K562 (cell line): ENCODE results near the gene LSP1. TPM values are rescaled to one million over a fixed set of nuclear protein-coding genes. Genes with fewer than 3 reads are reported as not detected.

Source experiments
- ATAC-seq: fragments of 200-7000 bp; cut with Tn5 transposase; 3 replicates; pipeline ENCODE4 v1.9.1; 2020; ENCODE audit warnings: moderate library complexity
- BruUV-seq: library from RNA; stranded (reverse); fragments of 400-500 nt; replicated peaks from 2 replicates; lab custom pipeline; 2021; lab: Mats Ljungman, UMichigan
- CTCF ChIA-PET: fragments of 300-600 bp; formaldehyde crosslinking; extraction: SDS; loops from one replicate; lab custom pipeline; 2021; ENCODE audit warnings: low intra/inter-chr PET ratio; lab: Yijun Ruan, JAX
- POLR2A ChIA-PET: fragments of 300-600, 350-650 bp; sonication (Branson Sonifier 250); formaldehyde crosslinking; extraction: SDS; loops from one replicate; lab custom pipeline; 2021; ENCODE audit warnings: antibody characterized with exemption, inconsistent platforms; lab: Yijun Ruan, JAX
- DNase-seq, 4 experiments: peaks; one replicate each; pipeline versions ENCODE4 v3.0.0 to v3.0.0-alpha.2; 2011 to 2018; ENCODE audit warnings: low spot score in 3 of 4, mixed read lengths in 3 of 4; ENCODE audit errors: extremely low read depth in 1 of 4
- FAIRE-seq: peaks from 2 replicates; lab custom pipeline; 2011; peaks lifted over from hg19 to GRCh38; lab: Jason Lieb, UNC
- H2AFZ ChIP-seq: 2 replicates; pipeline ENCODE4 v1.6.0; 2011; ENCODE audit warnings: low read depth, low read length, control low read depth, inconsistent platforms
- H3K27ac ChIP-seq: fragments of 200-600 bp; 3 replicates; pipeline ENCODE4 v1.8.0; 2011; ENCODE audit warnings: low read depth, mild to moderate bottlenecking, control low read depth, inconsistent platforms, low read length, moderate library complexity, mixed read lengths; ENCODE audit errors: extremely low read depth
- H3K27me3 ChIP-seq, 2 experiments: fragments of 300-600 bp in 1 of 2; 2 replicates in 1 of 2; 3 replicates in 1 of 2; pipeline versions ENCODE4 v1.6.0 to v1.8.0; 2011; ENCODE audit warnings: inconsistent platforms in 2 of 2, low read length in 2 of 2, mild to moderate bottlenecking in 1 of 2, mixed read lengths in 1 of 2, moderate library complexity in 1 of 2; ENCODE audit not compliant: control insufficient read depth in 2 of 2, insufficient read depth in 2 of 2
- H3K36me3 ChIP-seq: fragments of 300-600 bp; 3 replicates; pipeline ENCODE4 v1.8.0; 2011; ENCODE audit warnings: mild to moderate bottlenecking, low read length, inconsistent platforms; ENCODE audit not compliant: control insufficient read depth, insufficient read depth
- H3K4me1 ChIP-seq, 2 experiments: fragments of 200-600 bp in 1 of 2; replicated peaks in 1 of 2; 2 replicates in 1 of 2; 3 replicates in 1 of 2; pipeline versions ENCODE4 v1.5.1 to v1.8.0; 2011; ENCODE audit warnings: inconsistent platforms in 2 of 2, low read length in 2 of 2, mild to moderate bottlenecking in 1 of 2, mixed read lengths in 1 of 2, moderate library complexity in 1 of 2; ENCODE audit not compliant: control insufficient read depth in 2 of 2, insufficient read depth in 2 of 2
- H3K4me2 ChIP-seq: 2 replicates; pipeline ENCODE4 v1.6.1; 2011; ENCODE audit warnings: low read length, control low read depth, inconsistent platforms, mixed read lengths; ENCODE audit not compliant: insufficient read depth
- H3K4me3 ChIP-seq: fragments of 200-600 bp; sonication (generic), shearing (Covaris generic); 2 replicates; pipeline ENCODE4 v1.5.1; 2016; ENCODE audit warnings: control low read depth, inconsistent platforms
- H3K79me2 ChIP-seq: fragments of 200-600 bp; 3 replicates; pipeline ENCODE4 v1.8.0; 2011; ENCODE audit warnings: low read length, inconsistent platforms; ENCODE audit not compliant: control insufficient read depth, insufficient read depth
- H3K9ac ChIP-seq, 2 experiments: 2 replicates each; pipeline versions ENCODE4 v1.6.0 to v1.6.1; 2011; ENCODE audit warnings: low read depth in 2 of 2, low read length in 2 of 2, control low read depth in 1 of 2, inconsistent platforms in 1 of 2, mild to moderate bottlenecking in 1 of 2, mixed read lengths in 1 of 2; ENCODE audit not compliant: insufficient read depth in 1 of 2
- H3K9me1 ChIP-seq: one replicate; pipeline ENCODE4 v1.6.0; 2011; ENCODE audit warnings: inconsistent platforms, mild to moderate bottlenecking, low read length, moderate library complexity; ENCODE audit not compliant: control insufficient read depth, insufficient read depth
- H3K9me3 ChIP-seq: replicated peaks from 2 replicates; pipeline ENCODE4 v1.5.1; 2011; ENCODE audit warnings: low read depth, low read length, inconsistent platforms; ENCODE audit not compliant: control insufficient read depth, insufficient read depth
- H4K20me1 ChIP-seq: replicated peaks from 2 replicates; pipeline ENCODE4 v1.6.1; 2011; ENCODE audit warnings: low read length, inconsistent platforms, mixed read lengths; ENCODE audit not compliant: control insufficient read depth, insufficient read depth
- CXXC5 ChIP-seq: fragments of 250-450 bp; sonication (Bioruptor Pico); IDR thresholded peaks from 2 replicates; pipeline ENCODE4 v1.8.0; 2022; ENCODE audit warnings: inconsistent platforms, mild to moderate bottlenecking, moderate library complexity
- MYBL2 ChIP-seq, 2 experiments: fragments of 450-650 bp in 1 of 2; sonication (generic) in 1 of 2; formaldehyde crosslinking in 1 of 2; IDR thresholded peaks; 2 replicates each; pipeline versions ENCODE4 v1.6.1 to v1.8.1; 2017 to 2022; ENCODE audit warnings: borderline replicate concordance in 1 of 2, inconsistent platforms in 1 of 2, low read depth in 1 of 2, mild to moderate bottlenecking in 1 of 2, missing genetic modification reagents in 1 of 2, moderate library complexity in 1 of 2
- NCOA2 ChIP-seq, 2 experiments: fragments of 450-650 bp; IDR thresholded peaks; 2 replicates each; pipeline ENCODE4 v1.6.1; 2018; ENCODE audit warnings: mild to moderate bottlenecking in 2 of 2, moderate library complexity in 1 of 2; ENCODE audit not compliant: partially characterized antibody in 2 of 2
- POU5F1 ChIP-seq: fragments of 150-350 bp; IDR thresholded peaks from 2 replicates; pipeline ENCODE4 v1.6.1; 2014; ENCODE audit warnings: borderline replicate concordance, low read length, low read depth, mild to moderate bottlenecking; ENCODE audit not compliant: partially characterized antibody
- SRSF7 ChIP-seq: fragments of 200-400 bp; formaldehyde crosslinking; optimal IDR thresholded peaks from 2 replicates; pipeline ENCODE3; 2017; ENCODE audit warnings: mild to moderate bottlenecking, low read depth, low read length
- TOE1 ChIP-seq, 2 experiments: fragments of 450-650 bp in 1 of 2; sonication (generic) in 1 of 2; formaldehyde crosslinking in 1 of 2; IDR thresholded peaks; 2 replicates each; pipeline versions ENCODE4 v1.7.1 to v1.8.0; 2016 to 2022; ENCODE audit warnings: borderline replicate concordance in 2 of 2, mild to moderate bottlenecking in 2 of 2, antibody characterized with exemption in 1 of 2, inconsistent platforms in 1 of 2, low read depth in 1 of 2, missing genetic modification reagents in 1 of 2, moderate library complexity in 1 of 2
- ZFP36 ChIP-seq: fragments of 150-350 bp; IDR thresholded peaks from 2 replicates; pipeline ENCODE4 v1.6.1; 2018; ENCODE audit warnings: low read length, low read depth; ENCODE audit not compliant: partially characterized antibody
- ZNF124 ChIP-seq: sonication (generic); formaldehyde crosslinking; IDR thresholded peaks from 2 replicates; pipeline ENCODE4 v1.8.1; 2022; ENCODE audit warnings: missing genetic modification reagents
- ZNF134 ChIP-seq: fragments of 250-450 bp; sonication (Bioruptor Pico); conservative IDR thresholded peaks from 2 replicates; pipeline ENCODE4 v1.4.0; 2020
- ZNF347 ChIP-seq: fragments of 450-650 bp; formaldehyde crosslinking; IDR thresholded peaks from 2 replicates; pipeline ENCODE4 v1.4.0; 2020; ENCODE audit warnings: low read depth, mild to moderate bottlenecking, moderate library complexity
- WGBS: fragments of 100-300 bp; shearing (Covaris generic); methylation state at CpG from one replicate; pipeline ENCODE4 v1.1.6; 2016; ENCODE audit warnings: low coverage, mixed read lengths; ENCODE audit not compliant: insufficient coverage; ENCODE audit errors: missing lambda C conversion rate; 5-methylcytosine and 5-hydroxymethylcytosine counted together
- in situ Hi-C: fragments of 300-500 bp; cut with MboI; formaldehyde crosslinking; loops from 4 replicates; pipeline ENCODE4 v1.15.0; 2018; ENCODE audit warnings: inconsistent platforms, mixed read lengths
- intact Hi-C: fragments of 100-400 bp; cut with micrococcal nuclease; formaldehyde crosslinking; loops from 2 replicates; pipeline ENCODE4 v1.14.2; 2022
- polyA plus RNA-seq, 8 experiments: library from polyadenylated mRNA; depleted of rRNA in 4 of 8; stranded (reverse) in 5 of 8; unstranded in 3 of 8; fragments of >200 nt; fragmentation: Nextera tagmentation in 2 of 8; fragmentation: Illumina TruSeq in 1 of 8; extraction: Ambion mirVana in 2 of 8; extraction: Trizol in 1 of 8; gene quantifications; 2 replicates each; pipeline versions ENCODE4 v1.2.1 to v1.2.3, GENCODE V29; 2011 to 2014; ENCODE audit warnings: inconsistent platforms in 1 of 8, missing spikeins in 1 of 8
- total RNA-seq, 7 experiments: library from RNA; depleted of rRNA in 6 of 7; stranded (reverse); fragments of >200 nt in 6 of 7; fragmentation: Illumina TruSeq in 2 of 7; extraction: Trizol in 2 of 7; gene quantifications; 2 replicates each; pipeline versions ENCODE4 v1.2.1 to v1.2.3, GENCODE V29; 2011 to 2021; ENCODE audit warnings: low replicate concordance in 1 of 7
- TF ChIP-seq, protein P1 (sequence below): fragments of 200-400 bp; formaldehyde crosslinking; IDR thresholded peaks from 2 replicates; pipeline ENCODE4 v1.6.1; 2017; ENCODE audit warnings: mild to moderate bottlenecking, low read depth, low read length, moderate library complexity

The LSP1 gene
- total and polyA plus RNA-seq, 9 of the 15 experiments (the other 6 are each of a cell fraction or from before 2014, with no cell fraction given): 0.08 to 2.9 (median 0.65) TPM; not detected in 2

GRCh38 chr11:1846453-1846932 is 6.4 kb upstream of the LSP1 start:
- in situ Hi-C loops (no loop called here), intact Hi-C loops (no loop called here)
- no peaks in the 10 kb centered on the region for H3K79me2 ChIP-seq
- no peak overlapping the region for H3K4me3 ChIP-seq
- H3K9me3 ChIP-seq: no peaks in the 10 kb centered on the region
- BruUV-seq: no TSS peak
- ChIA-PET CTCF (no interaction called here), POLR2A (interaction anchor here (1.2 kb wide), 1 partner anchor 153 kb away, joined by 3 read pairs; no protein-coding TSS in a partner anchor)
- no peak overlapping the region for H3K9ac ChIP-seq
- no peak overlapping the region for H3K4me2 ChIP-seq
- DNase-seq: no peak
- peaks cover 8 to 60% of the 10 kb centered on the region in 2 experiments; a peak in 3 of 5 replicates for H3K27me3 ChIP-seq
- no peaks in the 10 kb centered on the region for H3K36me3 ChIP-seq
- H2AFZ ChIP-seq: no peak overlapping the region
- no peaks in the 10 kb centered on the region for H3K9me1 ChIP-seq
- no peak overlapping the region for H3K27ac ChIP-seq
- TF ChIP-seq ZFP36 (peak; percentile 95), CXXC5 (no peak)
- no peak for ATAC-seq
- no peaks in the 10 kb centered on the region; the same call in 1 of the 2 replicates for H4K20me1 ChIP-seq
- 12% methylated on average over 9 of the region's 9 CpGs for WGBS
- FAIRE-seq: no peak
- H3K4me1 ChIP-seq: peaks cover 9 to 55% of the 10 kb centered on the region in 2 experiments; a peak in 4 of 5 replicates

GRCh38 chr11:1847006-1847735 is 5.7 kb upstream of the LSP1 start:
- FAIRE-seq (no peak), DNase-seq (no peak), ATAC-seq (no peak)
- 34% methylated on average over 28 of the region's 34 CpGs for WGBS
- ChIA-PET CTCF (no interaction called here), POLR2A (interaction anchor here (0.8 to 1.2 kb wide), 2 partner anchors 129 to 153 kb away, joined by 3 read pairs; no protein-coding TSS in a partner anchor)
- Histone ChIP-seq H3K36me3 (no peaks in the 10 kb centered on the region), H3K27ac (no peak overlapping the region), H2AFZ (no peak overlapping the region), H3K27me3 (peaks cover 14 to 61% of the 10 kb centered on the region in 2 experiments; a peak in 3 of 5 replicates), H3K4me2 (no peak overlapping the region), H3K79me2 (no peaks in the 10 kb centered on the region), H4K20me1 (no peaks in the 10 kb centered on the region; the same call in 1 of the 2 replicates), H3K4me3 (no peak overlapping the region), H3K9ac (no peak overlapping the region), H3K4me1 (peaks cover 9 to 49% of the 10 kb centered on the region in 2 experiments; a peak in 4 of 5 replicates), H3K9me3 (no peaks in the 10 kb centered on the region), H3K9me1 (no peaks in the 10 kb centered on the region)
- intact Hi-C loops: no loop called here
- no TSS peak for BruUV-seq
- in situ Hi-C loops: no loop called here
- no peak for TF ChIP-seq POU5F1
- TF ChIP-seq ZNF134 (CRISPR knock-in tag): no peak
- TF ChIP-seq, protein P1, sequence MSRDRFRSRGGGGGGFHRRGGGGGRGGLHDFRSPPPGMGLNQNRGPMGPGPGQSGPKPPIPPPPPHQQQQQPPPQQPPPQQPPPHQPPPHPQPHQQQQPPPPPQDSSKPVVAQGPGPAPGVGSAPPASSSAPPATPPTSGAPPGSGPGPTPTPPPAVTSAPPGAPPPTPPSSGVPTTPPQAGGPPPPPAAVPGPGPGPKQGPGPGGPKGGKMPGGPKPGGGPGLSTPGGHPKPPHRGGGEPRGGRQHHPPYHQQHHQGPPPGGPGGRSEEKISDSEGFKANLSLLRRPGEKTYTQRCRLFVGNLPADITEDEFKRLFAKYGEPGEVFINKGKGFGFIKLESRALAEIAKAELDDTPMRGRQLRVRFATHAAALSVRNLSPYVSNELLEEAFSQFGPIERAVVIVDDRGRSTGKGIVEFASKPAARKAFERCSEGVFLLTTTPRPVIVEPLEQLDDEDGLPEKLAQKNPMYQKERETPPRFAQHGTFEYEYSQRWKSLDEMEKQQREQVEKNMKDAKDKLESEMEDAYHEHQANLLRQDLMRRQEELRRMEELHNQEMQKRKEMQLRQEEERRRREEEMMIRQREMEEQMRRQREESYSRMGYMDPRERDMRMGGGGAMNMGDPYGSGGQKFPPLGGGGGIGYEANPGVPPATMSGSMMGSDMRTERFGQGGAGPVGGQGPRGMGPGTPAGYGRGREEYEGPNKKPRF: no peak
- no peak for TF ChIP-seq ZNF347 (CRISPR knock-in tag)
- no peak for TF ChIP-seq ZNF124
- no peak for TF ChIP-seq MYBL2 (IDR thresholded peaks at IDR 0.05; ENCODE audit: low read depth)
- TF ChIP-seq MYBL2 (CRISPR knock-in tag; IDR thresholded peaks at IDR 0.05; ENCODE audit: borderline replicate concordance): no peak
- TF ChIP-seq SRSF7: no peak
- TF ChIP-seq TOE1 (IDR thresholded peaks at IDR 0.05; ENCODE audit: borderline replicate concordance): no peak
- TF ChIP-seq TOE1 (CRISPR knock-in tag; IDR thresholded peaks at IDR 0.05; ENCODE audit: borderline replicate concordance, low read depth): no peak
- no peak for TF ChIP-seq NCOA2 (IDR thresholded peaks at IDR 0.05; ENCODE audit: partially characterized antibody in 2 of 2)
